NCI-H2029 (cell line): ENCODE data around the gene SAP30L.

Experiments used
- DNase-seq: peaks from one replicate; lab custom pipeline; 2025; lab: John Stamatoyannopoulos, UW

SAP30L gene

DNA sequence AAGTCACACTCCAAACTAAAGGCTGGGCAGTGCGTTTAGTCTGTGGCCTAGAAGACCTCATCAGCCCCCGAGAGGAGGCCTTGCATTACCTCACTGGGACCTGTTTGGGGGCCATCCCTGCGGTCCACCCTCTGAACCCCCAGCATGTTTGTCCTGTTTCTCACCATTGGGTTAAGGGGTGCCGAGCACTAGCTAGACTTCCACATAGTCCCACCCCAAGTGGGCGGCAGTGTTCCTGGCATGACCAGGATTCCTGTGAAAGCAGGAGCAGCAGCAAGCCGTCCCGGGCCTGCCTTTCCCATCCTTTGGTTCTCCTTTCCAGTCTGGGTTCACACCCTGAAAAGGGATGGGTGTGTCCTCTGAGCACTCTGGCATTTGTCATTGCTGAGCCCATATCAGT, 26.6 kb upstream of the SAP30L start:
- DNase-seq: no peak

- DNase-seq: no peak
These were observed 23.9 kb upstream of the SAP30L start for GRCh38 chr5:154421868-154422267.

DNA sequence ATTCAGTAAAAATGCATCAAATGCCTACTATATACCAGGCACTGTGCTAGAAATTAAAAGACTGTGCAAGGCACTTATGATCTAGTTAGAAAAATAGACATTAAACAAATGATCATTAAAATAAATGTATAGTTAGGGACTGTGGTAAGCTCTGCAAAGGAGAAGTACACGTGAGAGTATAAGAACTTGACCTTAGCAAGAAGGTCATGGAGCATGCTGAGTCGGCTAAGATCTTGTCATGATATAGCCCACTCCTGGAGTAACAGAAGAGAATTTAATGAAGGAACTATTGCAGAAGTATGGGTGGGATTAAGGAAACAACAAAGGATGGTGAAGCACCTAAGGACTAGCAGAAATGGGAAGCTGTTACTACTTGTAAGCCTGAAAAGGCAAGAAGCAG, 23.5 kb upstream of the SAP30L start:
- DNase-seq: no peak

DNA sequence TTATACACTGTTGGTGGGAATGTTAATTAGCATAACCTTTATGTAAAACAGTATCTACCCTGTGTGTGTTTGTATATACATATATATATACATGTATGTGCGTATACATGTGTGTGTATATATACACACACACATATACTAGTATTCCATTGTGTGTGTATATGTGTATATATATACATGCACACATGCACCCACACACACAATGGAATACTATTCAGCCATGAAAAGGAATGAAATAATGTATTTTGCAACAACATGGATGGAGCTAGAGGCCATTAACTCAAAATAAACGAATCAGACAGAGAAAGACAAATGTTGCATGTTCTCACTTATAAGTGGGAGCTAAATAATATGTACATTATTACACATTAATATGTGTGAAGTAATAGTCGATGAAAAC, 17.6 kb upstream of the SAP30L start:
- DNase-seq: no peak

DNA sequence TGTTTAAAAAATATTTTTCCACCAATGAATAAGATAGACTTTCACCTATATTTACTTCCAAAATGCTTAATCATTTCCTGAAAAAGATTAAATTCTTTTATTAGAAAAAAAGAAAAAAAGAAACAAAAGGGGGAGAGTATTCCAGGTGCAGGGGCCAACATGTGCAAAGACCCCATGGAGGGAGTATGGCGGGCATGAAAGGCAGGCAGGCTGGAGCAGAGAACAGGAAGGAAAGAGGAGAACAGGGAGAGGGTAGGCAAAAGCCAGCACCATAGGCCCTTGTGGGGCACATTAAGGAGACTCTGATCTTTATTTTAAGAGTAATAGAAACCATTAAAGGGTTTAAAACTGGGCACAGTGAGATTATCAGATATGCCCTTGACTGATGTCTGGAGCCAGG, 16.5 kb upstream of the SAP30L start:
- no peak for DNase-seq

DNA sequence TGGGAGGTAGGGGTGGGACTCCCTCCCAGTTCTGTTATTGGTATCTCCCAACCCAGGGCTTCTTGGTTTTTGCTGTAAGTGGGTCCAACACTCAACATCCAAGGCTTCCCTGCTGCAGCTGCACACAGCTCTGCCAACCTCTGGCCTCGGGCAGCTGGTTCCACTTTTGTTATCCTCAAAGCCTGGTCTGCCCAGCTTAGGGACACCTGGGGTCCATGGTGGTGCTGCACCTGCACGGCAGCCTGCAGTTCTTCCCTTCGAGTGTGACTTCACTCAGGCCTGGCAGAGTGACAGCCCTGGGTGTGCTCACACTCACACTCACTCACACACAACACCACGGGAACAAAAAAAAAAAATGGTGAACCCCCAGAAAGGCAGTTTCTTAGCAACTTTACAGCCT, 15.3 kb upstream of the SAP30L start:
- DNase-seq: no peak

DNA sequence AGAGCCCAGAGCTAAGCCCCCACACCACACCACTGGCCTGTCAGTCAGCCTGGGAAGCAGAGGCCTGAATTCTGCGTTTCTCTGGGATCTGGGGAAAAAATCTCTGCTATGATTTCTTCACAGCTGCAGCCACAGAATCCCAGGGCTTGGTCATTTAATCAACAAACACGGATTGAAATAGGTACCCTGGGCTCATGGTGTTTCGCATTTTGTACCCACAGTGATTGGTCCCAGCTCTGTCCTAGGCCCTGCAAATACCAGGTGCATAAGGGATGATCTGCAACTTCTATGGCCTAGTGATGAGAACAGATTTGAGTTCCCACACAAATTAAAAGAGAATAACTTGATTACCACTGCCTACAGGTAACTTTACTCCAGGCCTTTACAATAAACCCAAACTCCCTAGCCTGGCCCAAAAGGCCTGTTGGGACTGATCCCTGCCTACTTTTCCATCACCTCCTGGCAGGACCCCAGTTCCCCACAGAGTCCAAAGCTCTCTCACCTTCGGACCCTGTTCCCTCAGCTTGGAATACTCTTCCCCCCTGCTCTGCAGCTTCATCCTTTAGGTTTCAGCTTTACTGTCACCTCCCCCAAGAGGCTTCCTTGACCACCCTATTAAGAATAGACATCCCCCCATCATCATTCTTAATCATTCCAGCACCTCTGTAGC, 14.7 kb upstream of the SAP30L start:
- DNase-seq: no peak

GRCh38 chr5:154435226-154435625, 10.6 kb upstream of the SAP30L start:
- no peak for DNase-seq

DNA sequence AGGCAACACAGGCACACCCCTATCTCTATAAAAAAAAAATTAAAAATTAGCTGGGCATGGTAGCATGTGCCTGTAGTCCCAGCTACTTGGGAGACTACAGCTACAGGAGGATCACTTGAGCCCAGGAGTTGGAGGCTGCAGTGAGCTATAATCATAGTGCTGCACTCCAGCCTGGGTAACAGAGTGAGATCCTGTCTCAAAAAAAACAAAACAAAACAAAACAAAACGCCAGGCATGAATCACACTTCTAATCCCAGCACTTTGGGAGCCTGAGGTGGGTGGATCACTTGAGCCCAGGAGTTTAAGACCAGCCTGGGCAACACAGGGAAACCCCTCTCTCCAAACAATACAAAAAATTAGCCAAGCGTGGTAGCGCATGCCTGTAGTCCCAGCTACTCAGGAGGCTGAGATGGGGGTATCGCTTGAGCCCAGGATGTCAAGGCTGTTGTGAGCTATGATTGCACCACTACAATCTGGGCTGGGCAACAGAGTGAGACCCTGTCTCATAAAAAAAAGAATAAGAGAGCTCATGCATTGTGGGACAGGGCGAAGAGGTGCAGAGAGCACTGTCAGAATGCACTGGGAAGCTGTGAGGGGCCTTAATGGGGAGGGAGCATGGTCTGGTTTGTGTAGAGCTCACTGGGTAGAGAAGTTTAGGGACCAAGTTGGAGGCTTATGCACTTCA, 8.4 kb upstream of the SAP30L start:
- no peak for DNase-seq

DNA sequence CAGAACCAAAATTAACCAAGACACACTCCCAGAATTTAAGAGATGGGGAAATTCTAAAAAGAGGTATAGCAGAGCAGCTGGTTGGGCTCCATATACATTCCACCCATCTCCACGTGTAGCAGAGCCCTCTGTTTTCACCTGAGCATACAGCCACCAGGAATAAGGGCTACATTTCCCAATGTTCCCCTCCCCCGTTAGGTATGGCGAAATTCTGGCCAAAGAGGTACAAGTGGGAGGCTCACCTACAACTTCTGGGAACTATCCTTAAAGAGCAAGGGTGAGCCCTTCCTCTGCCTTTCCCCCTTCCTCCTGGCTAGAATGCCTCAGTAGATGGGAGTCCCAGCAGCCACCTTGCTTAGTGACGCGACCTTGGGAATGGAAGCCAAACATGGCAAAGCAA, 5.3 kb upstream of the SAP30L start:
- DNase-seq: no peak

DNA sequence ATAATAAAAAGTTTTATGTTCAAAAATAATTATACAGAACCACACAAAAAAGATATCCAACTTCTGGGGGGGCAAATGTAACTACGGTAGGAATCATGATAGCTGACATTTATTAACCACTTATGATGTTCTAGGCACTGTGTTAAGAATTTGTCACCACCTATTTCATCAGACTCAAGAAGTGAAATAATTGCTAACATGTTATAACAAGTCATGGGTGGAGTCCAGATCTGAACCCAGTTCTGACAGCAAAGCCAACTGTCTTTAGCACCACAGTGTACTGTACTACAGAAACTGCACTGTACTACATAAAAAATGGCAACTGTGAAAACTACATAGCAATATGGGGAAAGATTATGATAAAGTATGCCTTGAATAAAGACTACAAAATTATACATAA, 3.0 kb upstream of the SAP30L start:
- DNase-seq: no peak

DNA sequence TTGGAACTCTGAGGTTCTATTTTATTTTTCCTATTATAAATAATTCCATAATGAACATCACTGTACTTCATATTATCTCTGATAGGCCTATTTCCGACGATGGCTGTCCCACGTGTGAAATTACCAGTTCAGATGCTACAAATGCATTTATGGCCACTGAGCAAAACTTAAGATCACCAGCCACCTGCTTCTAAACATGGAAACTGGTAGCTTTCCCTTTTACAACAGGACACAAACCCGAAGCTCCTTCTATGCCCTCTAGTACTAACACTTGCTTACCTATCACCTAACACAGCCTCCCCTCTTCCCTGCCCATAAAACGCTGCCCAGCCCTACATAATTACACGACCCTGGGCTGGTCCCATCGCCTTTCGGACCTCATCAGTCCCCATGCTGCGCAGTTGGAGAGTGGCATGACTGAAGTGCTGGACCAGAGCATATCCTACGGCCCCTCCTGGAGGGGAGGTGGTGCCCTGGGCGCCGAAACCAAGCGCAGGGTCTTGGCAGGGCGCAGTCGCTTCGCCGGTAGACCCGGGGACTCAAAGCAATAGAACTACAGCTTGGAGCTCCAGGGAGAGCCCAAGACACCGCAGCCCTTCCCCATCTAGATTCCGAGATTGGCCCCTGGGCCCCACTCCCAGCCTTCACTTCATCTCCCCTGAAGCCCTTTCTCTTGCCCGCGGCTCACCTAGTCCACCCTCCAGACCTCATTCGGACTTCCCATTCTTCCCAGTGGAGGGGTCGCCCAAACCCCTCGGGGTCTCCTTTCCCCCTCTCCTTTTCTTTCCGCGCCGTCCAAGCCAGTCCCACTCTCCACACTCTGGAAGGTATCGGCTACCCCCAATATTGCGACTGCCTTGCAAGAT, 1.0 kb upstream of the SAP30L start:
- no peak for DNase-seq

DNA sequence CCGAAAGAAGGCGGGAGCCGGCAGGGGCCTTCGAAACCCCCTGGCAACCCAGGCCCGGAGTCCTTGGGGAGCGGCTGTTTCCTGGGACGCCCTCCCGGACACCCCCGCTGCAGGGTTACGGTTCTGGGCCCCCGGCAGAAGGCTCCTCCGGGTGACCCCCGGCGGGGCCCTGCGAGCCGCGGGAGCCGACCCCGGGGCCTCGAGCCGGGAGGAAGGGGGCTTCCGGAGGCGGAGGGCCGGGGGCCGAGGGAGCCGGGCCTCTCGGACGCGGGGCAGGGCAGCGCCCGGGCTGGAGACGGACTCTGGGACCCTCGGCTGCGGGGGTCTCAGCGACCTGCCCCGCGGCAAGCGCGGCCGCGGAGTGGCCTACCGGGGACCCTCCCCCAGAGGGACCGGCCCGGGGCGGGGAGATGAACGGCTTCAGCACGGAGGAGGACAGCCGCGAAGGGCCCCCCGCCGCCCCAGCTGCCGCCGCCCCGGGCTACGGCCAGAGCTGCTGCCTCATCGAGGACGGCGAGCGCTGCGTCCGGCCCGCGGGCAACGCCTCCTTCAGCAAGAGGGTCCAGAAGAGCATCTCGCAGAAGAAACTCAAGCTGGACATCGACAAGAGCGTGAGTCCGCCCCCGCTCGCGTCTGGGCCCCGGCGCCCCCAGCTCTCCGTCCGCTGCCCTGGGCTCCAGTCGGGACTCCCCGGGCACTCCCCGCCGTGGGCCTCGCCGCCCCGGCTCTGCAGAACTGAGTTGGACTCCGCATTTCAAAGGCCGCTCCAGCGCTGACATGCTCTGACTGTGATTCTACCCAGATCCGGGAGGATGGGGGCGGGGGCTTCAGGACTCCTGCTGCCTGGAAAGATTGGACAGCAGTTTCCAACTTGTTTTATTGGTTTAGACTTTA, 645 bp downstream of the SAP30L start:
- no peak for DNase-seq

GRCh38 chr5:154447089-154447725, 1.4 kb downstream of the SAP30L start:
- no peak for DNase-seq

DNA sequence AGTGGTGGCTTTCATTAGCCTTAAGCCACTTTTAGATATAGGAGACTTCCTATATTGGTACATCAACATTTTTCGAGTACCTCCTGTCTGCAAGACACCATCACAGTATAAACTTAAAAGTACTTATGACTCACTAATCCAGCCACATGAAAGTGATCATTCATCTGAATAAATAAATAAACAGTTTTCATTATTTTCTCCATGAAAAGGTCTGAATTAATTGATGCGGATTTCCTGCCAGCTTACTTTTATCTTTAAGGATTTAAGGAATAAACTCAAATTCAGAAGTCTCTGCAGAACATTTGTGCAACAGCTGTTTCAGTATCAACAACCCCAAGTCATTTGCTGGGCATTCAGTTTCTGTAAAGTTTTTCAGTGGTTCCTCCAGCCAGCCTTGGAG, 4.0 kb downstream of the SAP30L start:
- no peak for DNase-seq

DNA sequence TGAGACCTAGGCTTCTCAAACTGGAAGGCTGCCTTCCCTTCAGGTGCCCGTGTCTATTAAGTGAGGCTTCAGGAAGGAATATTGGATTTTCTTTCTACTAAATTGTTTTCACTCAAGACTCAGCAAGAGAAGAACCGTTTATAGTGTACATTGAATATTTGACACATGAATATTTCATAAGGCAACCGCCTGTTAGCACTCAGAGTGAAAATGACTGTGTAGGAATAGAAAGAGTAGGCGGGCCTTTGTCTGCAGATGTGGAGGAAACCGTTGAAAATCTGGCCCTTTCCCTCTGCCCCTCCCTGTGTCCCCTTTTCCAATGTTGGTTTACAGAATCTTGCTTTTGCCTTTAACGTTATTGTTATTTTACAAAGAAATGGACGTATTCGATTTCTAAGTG, 6.2 kb downstream of the SAP30L start:
- DNase-seq: no peak

DNA sequence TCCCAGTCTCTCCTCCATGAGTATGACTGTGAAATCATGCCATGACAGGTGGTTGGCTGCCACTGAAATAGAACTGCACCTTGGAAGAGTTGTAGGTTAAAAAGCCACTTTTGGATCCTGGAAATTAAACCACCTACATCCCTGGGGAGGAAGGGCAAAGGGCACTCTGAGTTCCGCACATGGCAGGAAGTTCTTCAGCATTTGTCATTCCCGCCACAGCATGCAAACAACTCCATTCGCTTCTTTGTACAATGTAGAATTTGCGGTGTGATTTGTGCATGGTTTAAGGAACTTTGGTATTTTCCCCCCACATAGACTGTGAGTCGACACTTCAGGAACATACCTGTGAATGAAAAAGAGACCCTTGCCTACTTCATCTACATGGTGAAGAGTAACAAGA, 9.8 kb downstream of the SAP30L start:
- DNase-seq: no peak

DNA sequence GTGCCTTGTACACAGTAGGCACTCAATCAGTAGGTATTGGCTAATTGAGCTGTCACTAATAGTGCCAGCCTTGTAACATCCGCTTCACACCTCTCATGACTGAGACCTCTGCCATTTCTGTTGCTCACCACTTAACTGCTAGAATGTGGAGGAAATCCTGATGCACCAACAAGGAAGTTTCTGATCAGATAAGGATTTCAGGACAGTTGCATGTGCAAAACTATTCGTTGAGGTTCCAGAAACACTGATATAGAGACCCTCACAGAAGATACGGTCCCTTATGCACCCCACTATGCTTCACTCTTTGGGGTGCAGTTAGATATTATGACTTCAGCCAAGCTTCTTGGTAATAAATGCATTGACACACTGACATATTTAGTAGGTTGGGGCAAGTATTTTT, 10.7 kb downstream of the SAP30L start:
- no peak for DNase-seq

DNA sequence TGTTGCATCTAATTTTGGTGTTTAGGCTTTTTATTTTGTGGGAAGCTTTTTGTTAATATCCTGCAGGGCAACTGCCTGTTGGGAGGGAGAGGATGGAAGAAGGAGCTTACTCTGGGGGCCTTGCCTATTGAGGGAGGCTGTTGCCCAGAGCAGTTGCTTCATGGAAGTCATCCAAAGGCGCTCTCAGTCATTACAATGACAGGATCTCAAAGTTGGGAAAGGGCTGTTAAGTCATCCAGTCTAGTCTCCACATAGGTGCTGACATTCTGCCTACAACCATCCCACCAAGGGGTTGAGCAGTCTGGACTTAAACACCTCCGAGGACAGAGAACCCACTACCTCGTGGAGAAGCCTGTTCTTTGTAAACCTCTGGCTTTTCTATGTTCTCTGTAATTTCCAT, 13.2 kb downstream of the SAP30L start:
- DNase-seq: no peak

DNA sequence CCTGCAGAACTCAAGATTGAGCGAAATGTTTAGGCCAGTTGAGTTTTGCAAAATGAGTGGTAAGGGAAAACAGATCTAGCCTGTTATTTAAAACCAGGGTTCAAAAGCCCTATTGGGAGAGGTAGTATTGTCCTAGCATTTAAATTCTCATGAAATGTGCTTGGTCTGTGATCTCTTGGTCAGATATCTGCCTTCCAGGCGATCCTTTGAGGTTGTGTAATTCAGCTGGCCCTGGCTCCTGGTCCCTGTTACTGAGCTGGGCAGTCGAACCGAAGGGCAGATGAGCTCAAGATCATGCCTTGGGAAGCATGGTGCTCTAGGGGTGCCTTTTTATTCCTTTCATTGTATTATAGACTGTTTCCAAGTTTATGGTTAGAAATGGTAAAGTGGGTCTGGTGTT, 14.4 kb downstream of the SAP30L start:
- no peak for DNase-seq

- DNase-seq: no peak
These were observed 15.7 kb downstream of the SAP30L start for GRCh38 chr5:154461531-154461930.

- DNase-seq: no peak
These were observed 18.6 kb downstream of the SAP30L start for GRCh38 chr5:154464438-154464837.
